NCI-H226 (cell line): ENCODE data around the gene MED26.
A peak's percentile ranks its signal among the peaks of the same experiment; 100 is the strongest.

Experiments used
- DNase-seq: peaks from one replicate; pipeline ENCODE4 v3.0.0-alpha.2; 2015

The MED26 gene

DNA sequence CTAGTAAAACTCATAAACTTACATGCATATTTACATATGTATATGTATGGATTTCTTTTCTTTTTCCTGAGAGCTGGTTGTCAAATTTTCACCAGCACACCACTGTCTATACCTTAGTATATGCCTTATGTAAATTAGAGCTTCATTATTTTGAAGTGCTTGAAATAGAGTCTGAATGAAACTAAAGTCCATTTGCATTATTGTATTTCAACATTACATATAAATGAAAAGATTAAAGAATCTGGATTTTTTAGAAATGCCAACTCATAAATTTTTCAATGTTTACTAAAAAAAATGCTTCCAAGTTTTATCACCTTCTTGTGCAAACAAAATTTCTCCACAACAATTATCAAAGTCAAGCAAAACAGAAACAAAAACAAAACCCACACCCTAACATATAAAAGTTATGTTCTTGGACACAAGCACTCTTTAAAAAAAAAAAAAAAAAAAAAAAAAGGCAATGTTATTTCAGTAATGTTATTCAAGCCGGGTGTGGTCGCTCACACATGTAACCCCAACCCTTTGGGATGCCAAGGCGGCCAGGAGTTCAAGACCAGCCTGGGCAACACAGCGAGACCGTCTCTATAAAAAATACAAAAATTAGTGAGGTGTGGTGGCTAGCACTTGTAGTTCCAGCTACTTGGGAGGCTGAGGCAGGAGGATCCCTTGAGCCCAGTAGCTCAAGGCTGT is 18.3 kb downstream of the MED26 start:
- DNase-seq = no peak

- DNase-seq = peak; percentile 50
Observed at GRCh38 chr19:16608290-16608739, 19.7 kb downstream of the MED26 start.

- DNase-seq = no peak
Observed at GRCh38 chr19:16607819-16608218, 20.2 kb downstream of the MED26 start.

DNA sequence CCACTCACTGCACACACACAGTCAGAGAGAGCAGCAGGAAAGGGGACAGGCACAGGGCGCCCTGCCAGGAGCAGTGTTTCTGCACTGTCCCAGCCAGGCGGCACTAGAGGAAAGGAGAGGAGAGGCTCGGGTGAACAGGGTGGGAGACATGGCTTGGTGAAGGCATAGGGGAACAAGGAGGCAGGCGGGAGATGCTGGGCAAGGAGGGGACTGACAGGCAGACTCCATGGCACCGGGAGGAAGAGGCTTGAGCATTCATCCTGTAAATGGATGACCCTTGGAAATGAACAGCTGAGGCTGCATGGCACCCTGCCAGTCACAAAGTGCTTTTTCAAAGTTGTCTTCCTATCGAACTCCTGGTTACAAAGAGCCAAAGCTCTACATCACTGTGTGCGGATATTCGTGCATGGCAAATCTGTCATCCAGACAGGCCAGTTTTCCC is 22.4 kb downstream of the MED26 start:
- DNase-seq = no peak

DNA sequence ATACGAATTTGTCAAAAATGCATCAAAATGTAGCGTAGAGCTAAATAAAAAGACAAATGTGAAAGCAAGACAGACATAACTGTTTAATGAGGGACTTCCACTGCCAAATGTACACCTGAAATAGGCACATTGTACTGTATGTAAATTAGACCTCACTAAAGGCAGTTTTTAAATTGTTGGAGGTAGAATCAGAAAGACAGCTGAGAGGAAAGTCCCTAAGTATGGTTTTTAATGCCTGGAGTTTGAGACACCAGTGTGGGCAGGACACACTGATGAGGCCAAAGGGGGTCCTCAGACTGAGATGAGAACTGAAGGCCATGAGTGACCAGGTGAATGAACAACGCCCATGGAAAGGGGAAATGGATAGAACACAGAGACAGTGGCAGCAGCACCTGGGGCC is 22.9 kb downstream of the MED26 start:
- DNase-seq = no peak

DNA sequence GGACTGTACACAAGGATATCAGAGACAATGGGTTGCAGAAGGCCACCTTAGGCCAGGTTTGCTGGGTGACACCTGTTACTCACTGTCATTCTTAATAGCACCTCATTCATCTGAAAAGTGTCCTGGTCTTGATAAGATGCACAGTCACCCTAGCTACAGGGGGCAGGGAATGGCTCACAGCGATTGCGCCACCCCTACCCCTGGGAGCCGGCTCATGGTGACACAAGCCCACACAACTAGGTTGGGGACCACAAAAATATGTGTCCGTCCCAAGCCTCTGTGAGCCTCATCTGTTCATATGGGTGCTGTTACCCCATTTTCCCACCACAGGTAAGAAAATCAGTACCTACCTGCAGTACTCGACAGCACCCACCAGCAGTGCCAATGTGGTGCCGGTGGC is 23.4 kb downstream of the MED26 start:
- DNase-seq = no peak

GRCh38 chr19:16603090-16603489 is 24.9 kb downstream of the MED26 start:
- DNase-seq = no peak

GRCh38 chr19:16601378-16602052 is 26.5 kb downstream of the MED26 start:
- no peak for DNase-seq

- DNase-seq = no peak
Observed at GRCh38 chr19:16600824-16601223, 27.2 kb downstream of the MED26 start.

GRCh38 chr19:16599655-16600346 is 28.2 kb downstream of the MED26 start:
- DNase-seq = no peak

- DNase-seq = no peak
Observed at GRCh38 chr19:16598848-16599247, 29.2 kb downstream of the MED26 start.

DNA sequence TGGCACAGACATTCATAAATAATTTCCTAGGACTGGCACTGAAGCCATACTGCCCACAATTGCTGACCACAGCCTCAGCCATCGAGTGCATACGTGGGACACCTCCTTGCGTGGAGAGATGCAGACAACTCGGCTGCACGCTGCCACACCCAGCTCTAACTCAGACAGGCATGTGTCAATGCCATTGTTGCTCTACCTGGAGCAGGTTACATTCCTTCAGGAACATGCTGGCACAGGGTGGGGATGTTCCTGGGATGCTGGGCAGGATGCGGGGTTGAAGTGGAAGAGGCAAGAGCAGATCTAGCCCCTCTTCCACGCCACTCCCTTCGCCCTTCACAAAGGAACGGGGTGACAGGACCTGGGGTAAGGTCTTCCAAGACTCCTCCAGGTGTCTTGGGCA is 31.6 kb downstream of the MED26 start:
- no peak for DNase-seq

DNA sequence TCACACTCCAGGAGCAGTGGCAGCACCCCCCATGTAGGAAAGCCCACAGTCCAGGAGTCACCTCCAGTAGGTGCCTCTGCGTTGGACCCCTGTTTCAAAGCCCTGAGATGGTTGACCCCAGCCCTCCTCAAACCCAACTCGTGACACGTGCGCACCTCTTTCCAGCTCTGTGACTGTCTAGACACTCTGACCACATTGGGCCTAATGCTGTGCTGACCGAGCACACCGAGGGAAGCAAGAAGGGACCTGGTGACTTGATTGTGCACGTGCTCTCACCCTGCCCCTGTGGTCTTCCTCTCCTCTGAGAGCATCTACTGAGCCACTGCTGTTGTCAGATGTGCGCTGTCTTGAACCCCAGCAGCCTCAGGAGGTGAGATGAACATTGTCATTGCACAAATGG is 32.9 kb downstream of the MED26 start:
- no peak for DNase-seq

DNA sequence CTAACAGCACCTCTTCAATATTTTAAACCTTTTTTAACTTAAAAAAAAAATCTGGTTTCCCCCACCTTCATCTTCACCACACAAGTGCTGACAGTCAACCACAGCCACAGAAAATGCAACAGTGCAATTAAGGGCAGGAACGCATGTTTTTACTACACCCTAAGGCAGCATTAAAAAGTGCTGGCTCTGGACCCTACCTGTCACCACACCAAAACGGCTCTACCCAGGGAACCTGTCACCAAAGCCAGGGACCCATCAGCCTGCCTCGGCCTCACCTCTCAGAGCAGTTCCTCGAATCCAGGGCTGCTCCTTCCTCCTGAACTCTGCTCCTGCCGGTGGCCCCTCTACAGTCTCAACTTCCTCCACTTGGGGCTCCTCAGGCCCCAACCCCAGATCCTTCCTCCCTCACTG is 33.3 kb downstream of the MED26 start:
- no peak for DNase-seq

- DNase-seq = no peak
Observed at GRCh38 chr19:16594131-16594586, 33.8 kb downstream of the MED26 start.

GRCh38 chr19:16593181-16593580 is 34.8 kb downstream of the MED26 start:
- no peak for DNase-seq

GRCh38 chr19:16591803-16592556 is 36.0 kb downstream of the MED26 start:
- DNase-seq = peak; percentile 53

GRCh38 chr19:16590876-16591802 is 36.9 kb downstream of the MED26 start:
- no peak for DNase-seq

- no peak for DNase-seq
Observed at GRCh38 chr19:16589917-16590316, 38.1 kb downstream of the MED26 start.

GRCh38 chr19:16588824-16589577 is 39.0 kb downstream of the MED26 start:
- DNase-seq = no peak
